Spleen (tissue), 11 donors: ENCODE measurements around the gene C1QTNF1. TPM values are rescaled to one million over a fixed set of nuclear protein-coding genes. Genes with fewer than 3 reads are reported as not detected.

ENCODE experiments used
- DNase-seq: peaks from one replicate; pipeline ENCODE4 v3.0.0-alpha.2; 2020
- H3K27ac ChIP-seq, 8 donors: fragments of 200-600 bp; sonication (generic) in 7 of 8; 1 replicate in 4 of 8; 2 replicates in 4 of 8; pipeline versions ENCODE4 v1.5.0 to v1.8.0; 2016 to 2021; ENCODE audit warnings: inconsistent platforms in 4 of 8, mild to moderate bottlenecking in 4 of 8, moderate library complexity in 1 of 8
- H3K27me3 ChIP-seq, 7 donors: fragments of 200-600 bp; sonication (generic) in 6 of 7; replicated peaks in 1 of 7; 1 replicate in 4 of 7; 2 replicates in 3 of 7; pipeline versions ENCODE4 v1.5.0 to v1.8.0; 2016 to 2021; ENCODE audit warnings: inconsistent platforms in 3 of 7, mild to moderate bottlenecking in 1 of 7
- H3K36me3 ChIP-seq, 6 donors: fragments of 200-600 bp; sonication (generic) in 5 of 6; 1 replicate in 4 of 6; 2 replicates in 2 of 6; pipeline versions ENCODE4 v1.5.0 to v1.8.0; 2016 to 2021; ENCODE audit warnings: inconsistent platforms in 2 of 6
- H3K4me1 ChIP-seq, 6 donors: fragments of 200-600 bp; sonication (generic) in 5 of 6; 1 replicate in 3 of 6; 2 replicates in 3 of 6; pipeline versions ENCODE4 v1.5.0 to v1.8.0; 2016 to 2021; ENCODE audit warnings: inconsistent platforms in 3 of 6
- H3K4me3 ChIP-seq, 8 donors: fragments of 200-600 bp; sonication (generic) in 7 of 8; 1 replicate in 4 of 8; 2 replicates in 4 of 8; pipeline versions ENCODE4 v1.5.0 to v1.8.0; 2016 to 2021; ENCODE audit warnings: inconsistent platforms in 4 of 8, mild to moderate bottlenecking in 4 of 8, moderate library complexity in 2 of 8
- H3K9me3 ChIP-seq, 8 donors: fragments of 200-600 bp; sonication (generic) in 7 of 8; 1 replicate in 4 of 8; 2 replicates in 4 of 8; pipeline versions ENCODE4 v1.5.0 to v1.8.0; 2016 to 2021; ENCODE audit warnings: inconsistent platforms in 4 of 8
- POLR2A ChIP-seq, 3 donors: fragments of 450-650 bp; IDR thresholded peaks; one replicate each; pipeline ENCODE4 v1.5.1; 2017; ENCODE audit warnings: antibody characterized with exemption in 3 of 3, mild to moderate bottlenecking in 1 of 3
- POLR2AphosphoS5 ChIP-seq, 3 donors: sonication (generic); formaldehyde crosslinking; IDR thresholded peaks; one replicate each; pipeline ENCODE4 v1.5.1; 2017; ENCODE audit warnings: antibody characterized with exemption in 3 of 3
- WGBS, 5 donors: extraction: QIAGEN DNeasy Blood & Tissue Kit in 3 of 5; methylation state at CpG; one replicate each; pipeline versions ENCODE4 v1.1.5 to v1.1.7; 2013 to 2018; 5-methylcytosine and 5-hydroxymethylcytosine counted together
- intact Hi-C: fragments of 100-400 bp; cut with DNase I; formaldehyde crosslinking; loops from one replicate; pipeline ENCODE4 v1.15.0; 2023; ENCODE audit warnings: low total_unique reads
- polyA plus RNA-seq, 3 donors: library from polyadenylated mRNA; stranded (reverse); fragments of 200-250 nt; gene quantifications; one replicate each; pipeline ENCODE4 v1.2.1, GENCODE V29; 2013
- total RNA-seq, 7 donors: library from RNA; depleted of rRNA in 3 of 7; stranded (reverse); fragments of >200 nt in 3 of 7; fragmentation: NEBNext Ultra II Directional in 4 of 7; extraction: Animal tissue kit (Norgen Biotek cat#: 25700) in 4 of 7; gene quantifications; one replicate each; pipeline versions ENCODE4 v1.1.0 to v1.2.1, GENCODE V29; 2016 to 2021
- TF ChIP-seq, protein P1 (sequence below), 11 experiments: fragments of 200-600 bp in 7 of 11; fragments of 450-650 bp in 4 of 11; sonication (generic) in 4 of 11; IDR thresholded peaks in 8 of 11; conservative IDR thresholded peaks in 3 of 11; 1 replicate in 7 of 11; 2 replicates in 4 of 11; pipeline versions ENCODE4 v1.4.0 to v1.8.0; 2016 to 2021; ENCODE audit warnings: antibody characterized with exemption in 11 of 11, inconsistent platforms in 4 of 11, mild to moderate bottlenecking in 1 of 11
- donor health status: healthy with polysubstance abuse.
- donor health status: DM: no; HTN: no; CAD: no; lungs with moderate emphysema.
- donor health status: DM: no; HTN: no; CAD: no.
- donor health status: Bipolar disorder and iron deficiency.
- donor health status: healthy.
- donor health status: DM: no; HTN: no; CAD: no.
- donor health status: DM: yes; HTN: yes; CAD: no.

The C1QTNF1 gene
- total and polyA plus RNA-seq, 10 donors: 14.7 to 101 (median 44.4) TPM

- peak within 1 kb of the TSS; percentile 56 to 92 (median 64) for H3K4me3 ChIP-seq
- H3K36me3 ChIP-seq: peaks cover 0 to 17% (median 0%) of the 10 kb centered on the region in 6 donors
- 1 to 2% (median 1%) methylated on average over 43 to 73 of the region's 73 CpGs for WGBS, 5 donors
- intact Hi-C loops: no loop called here
- peak within 1 kb of the TSS; percentile 78 to 97 (median 94) for H3K27ac ChIP-seq
- TF ChIP-seq, protein P1, sequence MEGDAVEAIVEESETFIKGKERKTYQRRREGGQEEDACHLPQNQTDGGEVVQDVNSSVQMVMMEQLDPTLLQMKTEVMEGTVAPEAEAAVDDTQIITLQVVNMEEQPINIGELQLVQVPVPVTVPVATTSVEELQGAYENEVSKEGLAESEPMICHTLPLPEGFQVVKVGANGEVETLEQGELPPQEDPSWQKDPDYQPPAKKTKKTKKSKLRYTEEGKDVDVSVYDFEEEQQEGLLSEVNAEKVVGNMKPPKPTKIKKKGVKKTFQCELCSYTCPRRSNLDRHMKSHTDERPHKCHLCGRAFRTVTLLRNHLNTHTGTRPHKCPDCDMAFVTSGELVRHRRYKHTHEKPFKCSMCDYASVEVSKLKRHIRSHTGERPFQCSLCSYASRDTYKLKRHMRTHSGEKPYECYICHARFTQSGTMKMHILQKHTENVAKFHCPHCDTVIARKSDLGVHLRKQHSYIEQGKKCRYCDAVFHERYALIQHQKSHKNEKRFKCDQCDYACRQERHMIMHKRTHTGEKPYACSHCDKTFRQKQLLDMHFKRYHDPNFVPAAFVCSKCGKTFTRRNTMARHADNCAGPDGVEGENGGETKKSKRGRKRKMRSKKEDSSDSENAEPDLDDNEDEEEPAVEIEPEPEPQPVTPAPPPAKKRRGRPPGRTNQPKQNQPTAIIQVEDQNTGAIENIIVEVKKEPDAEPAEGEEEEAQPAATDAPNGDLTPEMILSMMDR (IDR thresholded peaks at IDR 0.05 in 8 of 11, conservative IDR thresholded peaks at IDR 0.05 in 3 of 11): peak in 1 of 11 experiments; percentile 21
- TF ChIP-seq POLR2AphosphoS5 (IDR thresholded peaks at IDR 0.05): peak; percentile 92 to 95 (median 93)
- peak in 1 of 3 donors; percentile 21 for TF ChIP-seq POLR2A (IDR thresholded peaks at IDR 0.05)
- no peaks in the 10 kb centered on the region for H3K9me3 ChIP-seq
- DNase-seq: peak; percentile 96
- peaks cover 41 to 63% (median 51%) of the 10 kb centered on the region in 6 donors for H3K4me1 ChIP-seq
- no peaks in the 10 kb centered on the region for H3K27me3 ChIP-seq
These were observed 14.3 kb upstream of the C1QTNF1 start, which contains the start of gene CANT1 for GRCh38 chr17:79009397-79010303. Gene CANT1 (minus strand): TSS chr17:79009764. CDS start chr17:78997622, 12,142 bp downstream.

GRCh38 chr17:79010304-79010646 is 13.7 kb upstream of the C1QTNF1 start:
- 56 to 69% (median 64%) methylated on average over 7 of the region's 7 CpGs for WGBS, 5 donors
- intact Hi-C loops: no loop called here
- no peak for TF ChIP-seq POLR2AphosphoS5 (IDR thresholded peaks at IDR 0.05)
- TF ChIP-seq, protein P1 (IDR thresholded peaks at IDR 0.05 in 8 of 11, conservative IDR thresholded peaks at IDR 0.05 in 3 of 11): no peak
- TF ChIP-seq POLR2A (IDR thresholded peaks at IDR 0.05): no peak
- DNase-seq: peak; percentile 73
- Histone ChIP-seq H3K27ac (peak overlapping the region; percentile 78 to 97 (median 94)), H3K4me1 (peaks cover 41 to 60% (median 49%) of the 10 kb centered on the region in 6 donors), H3K4me3 (peak overlapping the region in 6 of 8 donors; percentile 56 to 92 (median 68)), H3K27me3 (no peaks in the 10 kb centered on the region), H3K36me3 (peaks cover 0 to 17% (median 0%) of the 10 kb centered on the region in 6 donors), H3K9me3 (peaks cover 0 to 6% (median under 1%) of the 10 kb centered on the region in 8 donors)

DNA sequence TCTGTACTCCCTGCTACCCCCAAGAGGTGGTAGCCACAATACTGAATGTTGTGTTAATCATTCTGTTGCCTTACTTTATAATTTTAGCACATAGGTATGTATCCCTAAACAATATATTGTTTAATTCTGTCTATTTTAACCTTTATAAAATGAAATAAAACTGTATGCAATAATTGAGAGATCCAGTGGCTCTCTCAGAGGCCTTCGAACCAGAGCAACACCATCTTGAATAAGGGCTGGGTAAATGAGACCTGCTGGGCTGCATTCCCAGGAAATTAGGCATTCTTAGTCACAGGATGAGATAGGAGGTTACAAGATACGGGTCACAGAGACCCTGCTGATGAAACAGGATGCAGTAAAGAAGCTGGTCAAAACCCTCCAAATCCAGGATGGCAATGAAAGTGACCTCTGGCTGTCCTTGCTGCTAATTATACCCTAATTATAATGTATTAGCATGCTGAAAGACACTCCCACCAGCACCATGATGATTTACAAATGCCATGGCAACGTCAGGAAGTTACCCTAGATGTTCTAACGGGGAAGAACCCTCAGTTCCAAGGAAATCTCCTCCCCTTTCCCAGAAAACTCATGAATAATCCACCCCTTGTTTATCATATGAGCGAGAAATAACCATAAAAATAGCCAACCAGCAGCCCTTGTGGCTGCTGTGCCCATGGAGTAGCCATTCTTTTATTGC is 12.4 kb upstream of the C1QTNF1 start:
- Histone ChIP-seq H3K4me1 (peaks cover 29 to 47% (median 35%) of the 10 kb centered on the region in 6 donors), H3K27me3 (no peaks in the 10 kb centered on the region), H3K9me3 (peaks cover 0 to 17% (median 9%) of the 10 kb centered on the region in 8 donors), H3K36me3 (peaks cover 0 to 14% (median 0%) of the 10 kb centered on the region in 6 donors), H3K4me3 (no peak overlapping the region), H3K27ac (peak overlapping the region in 7 of 8 donors; percentile 38 to 96 (median 58))
- intact Hi-C loops: no loop called here
- 50 to 65% (median 57%) methylated on average over 5 of the region's 5 CpGs for WGBS, 5 donors
- peak; percentile 4 for DNase-seq
- TF ChIP-seq POLR2AphosphoS5 (IDR thresholded peaks at IDR 0.05) (peak in 1 of 3 donors; percentile 56), POLR2A (IDR thresholded peaks at IDR 0.05) (no peak)
- TF ChIP-seq, protein P1 (IDR thresholded peaks at IDR 0.05 in 8 of 11, conservative IDR thresholded peaks at IDR 0.05 in 3 of 11): no peak
